ENCODE data around the gene SLC9C2. TPM values are rescaled to one million over a fixed set of nuclear protein-coding genes. Genes with fewer than 3 reads are reported as not detected.

The SLC9C2 gene
- polyA plus RNA-seq, 1 donor = not detected

DNA sequence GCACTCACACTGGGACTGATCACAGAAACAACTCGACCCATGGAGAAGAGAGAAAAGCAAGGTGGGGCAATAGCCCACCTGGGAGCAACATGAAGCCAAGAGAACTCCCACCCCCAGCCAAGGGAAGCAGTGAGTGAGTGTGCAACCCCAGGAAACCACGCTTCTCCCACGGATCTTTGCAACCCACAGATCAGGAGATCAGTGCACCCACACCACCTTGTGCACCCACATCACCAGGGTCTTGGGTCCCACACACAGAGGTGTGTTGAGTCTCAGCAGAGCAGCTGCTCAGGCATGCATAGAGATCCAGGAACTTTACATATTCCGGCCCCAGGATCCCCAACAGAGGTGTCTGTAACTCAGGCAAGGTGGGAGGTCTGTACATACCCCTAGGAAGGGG lies 143.0 kb downstream of the SLC9C2 start:
- DNase-seq (ENCODE audit: low read depth) = no peak

DNA sequence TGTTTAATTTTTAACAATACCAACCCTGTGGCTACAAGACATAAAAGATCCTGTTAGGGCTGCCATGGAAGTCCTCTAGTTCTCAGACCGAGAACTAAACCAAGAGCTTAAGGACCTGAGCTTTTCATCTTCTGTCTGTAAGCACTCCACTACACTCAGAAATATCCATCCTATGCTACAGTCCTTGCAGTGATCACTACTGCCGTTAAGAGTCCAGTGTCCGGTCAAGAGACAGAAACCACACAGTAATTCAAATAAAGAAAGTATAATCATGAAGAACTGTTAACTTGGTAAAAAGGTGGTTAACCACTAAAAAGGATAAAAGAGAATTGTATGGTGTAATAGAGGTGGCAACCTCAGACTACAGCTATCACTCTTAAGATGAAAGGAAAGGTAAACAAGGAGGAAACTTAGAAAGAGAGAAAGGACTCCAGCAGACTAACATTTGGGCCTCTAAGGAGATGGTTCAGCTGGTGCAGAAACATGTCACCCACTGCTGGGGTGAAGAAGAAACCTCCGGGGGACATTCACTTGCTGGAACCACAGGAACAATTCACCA lies 147.8 kb downstream of the SLC9C2 start:
- no peak for DNase-seq (ENCODE audit: low read depth)

DNA sequence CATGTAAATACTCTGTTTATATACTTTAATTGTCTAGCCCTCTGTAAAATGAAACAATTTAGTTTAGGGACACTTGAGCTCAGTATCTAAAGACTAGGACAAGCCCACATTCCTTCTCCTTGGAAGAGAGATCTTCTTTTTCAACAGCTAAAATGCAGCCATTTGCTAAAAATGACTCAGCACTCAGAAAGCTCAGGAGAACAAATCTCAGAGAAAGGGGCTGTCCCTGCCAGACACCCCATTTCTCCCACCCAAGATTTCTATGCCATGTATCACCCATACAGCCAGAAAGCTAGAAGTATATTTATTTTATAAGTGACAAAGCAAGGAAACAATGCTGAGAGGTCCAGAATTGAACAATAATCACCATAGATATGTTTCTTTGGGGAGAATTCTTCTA lies 148.9 kb downstream of the SLC9C2 start:
- DNase-seq (ENCODE audit: low read depth) = no peak

DNA sequence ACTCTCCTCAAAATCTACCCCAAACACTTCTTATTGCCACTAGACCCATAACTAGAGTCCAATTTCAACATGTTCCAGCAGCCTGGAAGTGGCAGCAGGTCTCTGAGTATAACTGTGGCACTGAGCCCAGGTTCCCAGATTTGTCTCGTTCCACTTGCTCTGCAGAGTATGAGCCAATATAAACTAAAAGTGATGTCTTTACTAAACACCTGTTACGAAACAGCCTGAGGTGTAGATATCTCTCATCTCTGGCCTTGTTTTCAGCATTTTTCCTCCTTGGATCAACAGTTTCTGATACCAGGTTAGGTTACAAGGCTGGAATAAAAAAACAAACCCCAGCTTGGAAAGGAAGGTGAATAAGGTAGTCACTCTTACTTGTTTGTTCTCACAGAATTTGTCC lies 150.9 kb downstream of the SLC9C2 start:
- no peak for DNase-seq (ENCODE audit: low read depth)

Other genes with a start within 250 kb of the SLC9C2 start
- 522 TPM for gene PRDX6, start 125.7 kb downstream of the SLC9C2 start, polyA plus RNA-seq (ENCODE audit: insufficient read length)
- gene TEX50, start 32.3 kb upstream of the SLC9C2 start, polyA plus RNA-seq (ENCODE audit: insufficient read length) = not detected
- 0.19 TPM for gene ANKRD45, start 66.8 kb upstream of the SLC9C2 start, polyA plus RNA-seq (ENCODE audit: insufficient read length)
- 22.1 TPM for gene KLHL20, start 111.9 kb upstream of the SLC9C2 start, polyA plus RNA-seq (ENCODE audit: insufficient read length)
- 12.7 TPM for gene DARS2, start 221.6 kb upstream of the SLC9C2 start, polyA plus RNA-seq (ENCODE audit: insufficient read length)
- gene CENPL, start 221.8 kb upstream of the SLC9C2 start, polyA plus RNA-seq (ENCODE audit: insufficient read length) = 7.7 TPM